RWPE2 (cell line): ENCODE data around the gene MAPK8.

Experiments
- ATAC-seq: fragments of 200-7000 bp; cut with Tn5 transposase; 3 replicates; pipeline ENCODE4 v1.9.1; 2021; ENCODE audit warnings: low read depth
- DNase-seq: peaks from one replicate; pipeline ENCODE4 v3.0.0-alpha.2; 2020; ENCODE audit warnings: low spot score
- H3K27ac ChIP-seq: fragments of 450-650 bp; 2 replicates; pipeline ENCODE4 v1.5.1; 2017; ENCODE audit warnings: mild to moderate bottlenecking; ENCODE audit not compliant: poor library complexity, severe bottlenecking
- H3K27me3 ChIP-seq: fragments of 250-450 bp; sonication (Bioruptor Pico); 2 replicates; pipeline ENCODE4 v1.5.1; 2021; ENCODE audit warnings: mild to moderate bottlenecking, moderate library complexity; ENCODE audit not compliant: insufficient read depth, poor library complexity, severe bottlenecking
- H3K36me3 ChIP-seq: fragments of 250-450 bp; sonication (Bioruptor Pico); 2 replicates; pipeline ENCODE4 v1.5.1; 2020; ENCODE audit warnings: low read depth, mild to moderate bottlenecking, moderate library complexity
- H3K4me1 ChIP-seq: fragments of 250-450 bp; sonication (Bioruptor Pico); 2 replicates; pipeline ENCODE4 v1.5.1; 2021; ENCODE audit warnings: mild to moderate bottlenecking, moderate library complexity; ENCODE audit not compliant: insufficient read depth, poor library complexity, severe bottlenecking
- H3K4me3 ChIP-seq: fragments of 250-450 bp; sonication (Bioruptor Pico); 2 replicates; pipeline ENCODE4 v1.5.1; 2021; ENCODE audit warnings: mild to moderate bottlenecking, moderate library complexity; ENCODE audit not compliant: severe bottlenecking
- H3K9me3 ChIP-seq: fragments of 250-450 bp; sonication (Bioruptor Pico); 2 replicates; pipeline ENCODE4 v1.5.1; 2021; ENCODE audit warnings: mild to moderate bottlenecking, moderate library complexity; ENCODE audit not compliant: severe bottlenecking
- TF ChIP-seq, protein P1 (sequence below): fragments of 450-650 bp; IDR thresholded peaks from one replicate; pipeline ENCODE4 v1.5.1; 2017; ENCODE audit warnings: mild to moderate bottlenecking, moderate library complexity; ENCODE audit not compliant: poor library complexity, severe bottlenecking

Gene MAPK8

GRCh38 chr10:48470893-48471805, 164.7 kb downstream of the MAPK8 start:
- DNase-seq (peak; percentile 83), ATAC-seq (peak; percentile 97)
- no peak overlapping the region for H3K27ac ChIP-seq
- H3K4me3 ChIP-seq: no peak overlapping the region
- no peaks in the 10 kb centered on the region for H3K9me3 ChIP-seq
- TF ChIP-seq, protein P1, sequence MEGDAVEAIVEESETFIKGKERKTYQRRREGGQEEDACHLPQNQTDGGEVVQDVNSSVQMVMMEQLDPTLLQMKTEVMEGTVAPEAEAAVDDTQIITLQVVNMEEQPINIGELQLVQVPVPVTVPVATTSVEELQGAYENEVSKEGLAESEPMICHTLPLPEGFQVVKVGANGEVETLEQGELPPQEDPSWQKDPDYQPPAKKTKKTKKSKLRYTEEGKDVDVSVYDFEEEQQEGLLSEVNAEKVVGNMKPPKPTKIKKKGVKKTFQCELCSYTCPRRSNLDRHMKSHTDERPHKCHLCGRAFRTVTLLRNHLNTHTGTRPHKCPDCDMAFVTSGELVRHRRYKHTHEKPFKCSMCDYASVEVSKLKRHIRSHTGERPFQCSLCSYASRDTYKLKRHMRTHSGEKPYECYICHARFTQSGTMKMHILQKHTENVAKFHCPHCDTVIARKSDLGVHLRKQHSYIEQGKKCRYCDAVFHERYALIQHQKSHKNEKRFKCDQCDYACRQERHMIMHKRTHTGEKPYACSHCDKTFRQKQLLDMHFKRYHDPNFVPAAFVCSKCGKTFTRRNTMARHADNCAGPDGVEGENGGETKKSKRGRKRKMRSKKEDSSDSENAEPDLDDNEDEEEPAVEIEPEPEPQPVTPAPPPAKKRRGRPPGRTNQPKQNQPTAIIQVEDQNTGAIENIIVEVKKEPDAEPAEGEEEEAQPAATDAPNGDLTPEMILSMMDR: peak; percentile 25
- peaks cover 13% of the 10 kb centered on the region for H3K4me1 ChIP-seq
- H3K36me3 ChIP-seq: no peaks in the 10 kb centered on the region
- no peaks in the 10 kb centered on the region for H3K27me3 ChIP-seq

DNA sequence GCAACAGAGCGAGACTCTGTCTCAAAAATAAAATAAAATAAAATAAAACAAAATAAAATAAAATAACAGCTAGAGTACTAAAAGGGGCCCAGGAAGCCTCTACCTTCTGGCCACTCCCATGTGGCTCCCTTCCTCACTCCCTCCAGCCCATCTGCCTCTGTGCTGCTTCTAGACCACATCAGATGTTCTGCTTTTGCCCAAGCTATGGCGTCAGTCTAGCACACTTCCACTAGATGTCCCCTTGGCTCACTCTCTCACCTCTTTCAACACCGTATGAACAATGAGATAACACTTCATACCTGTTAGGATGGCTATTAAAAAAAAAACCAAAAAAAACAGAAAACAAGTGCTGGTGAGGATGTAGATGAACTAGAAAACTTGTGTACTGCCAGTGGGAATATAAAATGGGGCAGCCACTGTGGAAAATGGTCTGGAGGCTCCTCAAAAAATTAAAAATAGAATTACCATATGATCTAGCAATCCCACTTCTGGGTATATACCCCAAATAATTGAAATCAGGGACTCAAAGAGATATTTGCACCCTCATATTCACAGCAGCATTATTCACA, 166.1 kb downstream of the MAPK8 start:
- DNase-seq (no peak), ATAC-seq (no peak)
- peaks cover 10% of the 10 kb centered on the region for H3K4me1 ChIP-seq
- H3K36me3 ChIP-seq: no peaks in the 10 kb centered on the region
- no peaks in the 10 kb centered on the region for H3K27me3 ChIP-seq
- no peaks in the 10 kb centered on the region for H3K9me3 ChIP-seq
- H3K4me3 ChIP-seq: no peak overlapping the region
- H3K27ac ChIP-seq: no peak overlapping the region
- TF ChIP-seq, protein P1: no peak

- no peak for ATAC-seq
- Histone ChIP-seq H3K36me3 (no peaks in the 10 kb centered on the region), H3K4me3 (no peak overlapping the region), H3K4me1 (peaks cover 10% of the 10 kb centered on the region), H3K27me3 (no peaks in the 10 kb centered on the region), H3K9me3 (no peaks in the 10 kb centered on the region), H3K27ac (no peak overlapping the region)
- TF ChIP-seq, protein P1: no peak
- no peak for DNase-seq
Observed at GRCh38 chr10:48473704-48474103, 167.2 kb downstream of the MAPK8 start.

- DNase-seq (no peak), ATAC-seq (no peak)
- Histone ChIP-seq H3K36me3 (no peaks in the 10 kb centered on the region), H3K27ac (no peak overlapping the region), H3K27me3 (no peaks in the 10 kb centered on the region), H3K9me3 (no peaks in the 10 kb centered on the region), H3K4me1 (peaks cover 10% of the 10 kb centered on the region), H3K4me3 (no peak overlapping the region)
- TF ChIP-seq, protein P1: no peak
Observed at GRCh38 chr10:48474765-48475365, 168.4 kb downstream of the MAPK8 start.

- no peaks in the 10 kb centered on the region for H3K27me3 ChIP-seq
- H3K9me3 ChIP-seq: no peaks in the 10 kb centered on the region
- DNase-seq (no peak), ATAC-seq (no peak)
- peaks cover 10% of the 10 kb centered on the region for H3K4me1 ChIP-seq
- H3K4me3 ChIP-seq: no peak overlapping the region
- TF ChIP-seq, protein P1: no peak
- no peak overlapping the region for H3K27ac ChIP-seq
- H3K36me3 ChIP-seq: no peaks in the 10 kb centered on the region
Observed at GRCh38 chr10:48475943-48476278, 169.4 kb downstream of the MAPK8 start.
